Stimulated activated naive CD8-positive, alpha-beta T cell treated with anti-CD3 and anti-CD28 coated beads, Interleukin-15, amount 100 ng/mL, for 72 hours (primary cell): ENCODE results near the gene PRSS22.
"Not testable (repeated sequence)": the region's sequence is repeated elsewhere in the genome, so short reads cannot be mapped to it uniquely, and the experiment has no call there.

ENCODE experiments used
- ATAC-seq: fragments of 150-1000 bp; cut with Tn5 transposase; 2 replicates; pipeline ENCODE4 v1.10.0; 2021; ENCODE audit warnings: mild to moderate bottlenecking, moderate library complexity
- DNase-seq, 2 donors: peaks; one replicate each; pipeline ENCODE4 v3.0.0; 2021 to 2022
- H3K27ac Mint-ChIP-seq, 2 donors: one replicate each; pipeline ENCODE4 v1.8.0; 2022; ENCODE audit warnings: mild to moderate bottlenecking in 2 of 2, mixed read lengths in 2 of 2, moderate library complexity in 2 of 2
- H3K27me3 Mint-ChIP-seq: one replicate; pipeline ENCODE4 v1.8.0; 2022; ENCODE audit warnings: mixed read lengths
- H3K4me1 Mint-ChIP-seq: one replicate; pipeline ENCODE4 v1.8.0; 2022; ENCODE audit warnings: mild to moderate bottlenecking, mixed read lengths
- H3K4me3 Mint-ChIP-seq, 2 donors: one replicate each; pipeline ENCODE4 v1.8.0; 2022; ENCODE audit warnings: mild to moderate bottlenecking in 2 of 2, mixed read lengths in 2 of 2, moderate library complexity in 1 of 2
- H3K9me3 Mint-ChIP-seq, 2 donors: one replicate each; pipeline ENCODE4 v1.8.0; 2022; ENCODE audit warnings: mixed read lengths in 2 of 2

Gene PRSS22, protein sequence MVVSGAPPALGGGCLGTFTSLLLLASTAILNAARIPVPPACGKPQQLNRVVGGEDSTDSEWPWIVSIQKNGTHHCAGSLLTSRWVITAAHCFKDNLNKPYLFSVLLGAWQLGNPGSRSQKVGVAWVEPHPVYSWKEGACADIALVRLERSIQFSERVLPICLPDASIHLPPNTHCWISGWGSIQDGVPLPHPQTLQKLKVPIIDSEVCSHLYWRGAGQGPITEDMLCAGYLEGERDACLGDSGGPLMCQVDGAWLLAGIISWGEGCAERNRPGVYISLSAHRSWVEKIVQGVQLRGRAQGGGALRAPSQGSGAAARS

DNA sequence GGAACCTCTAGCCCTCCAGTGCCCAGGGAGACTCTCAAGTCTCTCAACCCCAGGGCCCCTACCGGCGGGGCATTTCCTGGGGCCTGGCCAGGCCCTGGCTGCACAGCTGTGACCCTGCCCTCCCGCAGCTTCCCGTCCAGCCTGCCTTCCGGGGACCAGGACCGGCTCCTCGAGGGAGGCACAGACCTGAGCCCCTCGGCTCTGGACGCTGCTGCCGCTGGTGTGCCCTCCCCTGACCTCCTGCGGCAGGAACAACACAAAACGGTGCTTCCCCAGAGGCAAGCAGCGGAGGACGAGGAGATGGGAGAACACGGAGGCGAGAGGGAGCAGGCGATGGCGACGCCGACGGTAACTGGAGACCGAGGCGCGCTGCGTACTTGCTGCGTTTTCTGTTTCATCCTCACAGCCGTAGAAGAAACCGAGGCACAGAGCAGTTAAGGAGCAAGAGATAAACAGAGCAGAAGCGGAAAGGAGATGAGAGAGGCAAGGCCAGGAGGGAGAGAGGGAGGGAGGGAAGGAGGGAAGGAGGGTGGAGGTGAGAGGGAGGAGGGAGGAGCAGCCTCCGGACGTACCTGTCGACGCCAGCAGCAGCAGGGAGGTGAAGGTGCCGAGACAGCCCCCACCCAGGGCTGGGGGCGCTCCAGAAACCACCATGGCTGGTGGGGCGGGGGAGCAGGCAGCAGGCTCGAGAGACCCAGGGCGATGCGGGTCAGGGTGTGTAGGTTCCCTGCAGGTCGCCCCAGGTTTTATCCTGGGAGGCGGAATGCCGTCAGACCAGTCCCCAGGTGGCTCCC is at the start of gene PRSS22:
PRSS22 (minus strand) TSS at position 720 of the 794 bp plus-strand sequence; CDS start at position 654, 66 bp downstream.
- H3K4me1 Mint-ChIP-seq: peaks cover 24% of the 10 kb centered on the region
- H3K9me3 Mint-ChIP-seq: peaks cover 10 to 35% of the 10 kb centered on the region in 2 donors
- ATAC-seq (peak; percentile 62), DNase-seq (no peak)
- peak within 1 kb of the TSS; percentile 82 to 84 for H3K4me3 Mint-ChIP-seq
- H3K27ac Mint-ChIP-seq: peak within 1 kb of the TSS; percentile 15 to 48
- peaks cover 30% of the 10 kb centered on the region for H3K27me3 Mint-ChIP-seq

DNA sequence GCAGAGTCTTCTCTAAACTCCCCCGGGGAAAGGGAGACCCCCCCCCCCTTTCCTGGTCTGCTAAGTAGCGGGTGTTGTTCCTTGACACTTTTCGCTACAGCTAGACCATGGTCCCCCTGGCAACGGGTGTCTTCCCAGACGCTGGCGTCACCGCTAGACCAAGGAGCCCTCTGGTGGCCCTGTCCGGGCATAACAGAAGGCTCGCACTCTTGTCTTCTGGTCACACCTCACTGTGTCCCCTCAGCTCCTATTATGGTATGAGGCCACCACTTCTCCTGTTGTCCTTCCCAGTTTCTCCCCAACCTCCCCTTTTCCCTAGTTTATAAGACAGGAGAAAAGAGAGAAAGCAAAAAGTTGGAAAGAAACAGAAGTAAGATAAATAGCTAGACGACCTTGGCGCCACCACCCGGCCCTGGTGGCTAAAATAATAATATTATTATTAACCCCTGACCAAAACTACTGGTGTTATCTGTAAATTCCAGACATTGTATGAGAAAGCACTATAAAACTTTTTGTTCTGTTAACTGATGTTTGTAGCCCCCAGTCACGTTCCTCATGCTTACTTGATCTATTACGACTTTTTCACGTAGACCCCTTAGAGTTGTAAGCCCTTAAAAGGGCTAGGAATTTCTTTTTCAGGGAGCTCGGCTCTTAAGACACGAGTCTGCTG is 49.2 kb upstream of the PRSS22 start:
- H3K4me3 Mint-ChIP-seq, H3K27ac Mint-ChIP-seq: not testable (repeated sequence)

DNA sequence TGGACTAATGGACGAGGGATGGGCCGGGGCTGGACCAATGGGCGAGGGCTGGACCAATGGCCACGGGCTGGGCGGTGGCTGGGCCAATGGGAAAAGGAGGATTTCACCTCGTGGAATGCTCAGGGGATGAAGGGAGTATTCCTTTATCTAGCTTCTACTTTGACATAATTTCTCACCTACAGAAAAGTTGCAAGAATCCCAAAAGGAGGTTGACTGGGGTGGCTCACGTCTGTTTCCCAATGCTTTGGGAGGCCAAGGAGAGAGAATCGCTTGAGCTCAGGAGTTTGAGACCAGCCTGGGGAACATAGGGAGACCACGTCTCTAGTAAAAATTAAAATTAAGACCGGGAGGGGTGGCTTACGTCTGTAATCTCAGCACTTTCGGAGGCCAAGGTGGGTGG is 48.0 kb upstream of the PRSS22 start:
- DNase-seq (no peak), ATAC-seq (no peak)
- Mint-ChIP-seq H3K4me1 (peaks cover 30% of the 10 kb centered on the region), H3K27me3 (no peaks in the 10 kb centered on the region), H3K4me3 (peak overlapping the region; percentile 75 to 87), H3K9me3 (no peaks in the 10 kb centered on the region), H3K27ac (peak overlapping the region; percentile 30 to 34)

More for the DNA sequence above, 49.2 kb upstream of the PRSS22 start:
- not testable (repeated sequence) for ATAC-seq, H3K27me3 Mint-ChIP-seq, H3K9me3 Mint-ChIP-seq
- DNase-seq: peak; percentile 43 to 60
- peaks cover 37% of the 10 kb centered on the region for H3K4me1 Mint-ChIP-seq

DNA sequence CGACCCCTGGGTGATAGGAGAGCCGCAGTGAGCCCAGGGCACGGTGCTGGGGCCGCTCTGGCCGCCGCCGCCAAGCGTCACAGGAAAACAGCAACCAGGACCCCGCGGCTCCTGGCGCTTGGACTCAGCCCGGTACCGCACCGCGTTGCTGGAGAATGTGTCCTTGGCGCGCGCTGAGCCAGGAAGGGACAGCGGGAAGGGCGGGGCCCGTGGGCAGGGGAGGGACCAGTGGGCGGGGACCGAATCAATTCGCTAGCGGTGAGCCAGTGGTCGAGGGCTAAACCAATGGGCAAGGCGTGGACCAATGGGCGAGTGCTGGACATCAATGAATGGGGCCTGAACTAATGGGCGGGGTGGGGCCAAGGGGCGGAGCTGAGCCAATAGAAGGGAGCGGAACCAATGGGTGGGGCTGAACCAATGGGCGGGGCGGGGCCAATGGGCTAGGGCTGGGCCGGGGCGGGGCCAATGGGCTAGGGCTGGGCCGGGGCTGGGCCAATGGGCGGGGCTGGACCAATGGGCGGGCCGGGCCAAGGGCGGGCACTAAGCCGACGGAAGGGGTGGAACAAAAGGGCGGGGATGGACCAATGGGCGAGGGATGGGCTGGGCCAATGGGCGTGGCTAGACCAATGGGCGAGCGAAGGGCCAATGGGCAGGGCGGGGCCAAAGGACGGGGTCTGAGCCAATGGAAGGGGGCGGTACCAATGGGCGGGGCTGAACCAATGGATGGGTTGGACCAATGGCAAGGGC is 47.4 kb upstream of the PRSS22 start:
- H3K4me3 Mint-ChIP-seq: peak overlapping the region; percentile 91 to 94
- H3K27me3 Mint-ChIP-seq: no peaks in the 10 kb centered on the region
- peak; percentile 80 for ATAC-seq
- no peaks in the 10 kb centered on the region for H3K9me3 Mint-ChIP-seq
- H3K27ac Mint-ChIP-seq: peak overlapping the region in 1 of 2 donors; percentile 52
- peak; percentile 97 to 98 for DNase-seq
- peaks cover 30% of the 10 kb centered on the region for H3K4me1 Mint-ChIP-seq

DNA sequence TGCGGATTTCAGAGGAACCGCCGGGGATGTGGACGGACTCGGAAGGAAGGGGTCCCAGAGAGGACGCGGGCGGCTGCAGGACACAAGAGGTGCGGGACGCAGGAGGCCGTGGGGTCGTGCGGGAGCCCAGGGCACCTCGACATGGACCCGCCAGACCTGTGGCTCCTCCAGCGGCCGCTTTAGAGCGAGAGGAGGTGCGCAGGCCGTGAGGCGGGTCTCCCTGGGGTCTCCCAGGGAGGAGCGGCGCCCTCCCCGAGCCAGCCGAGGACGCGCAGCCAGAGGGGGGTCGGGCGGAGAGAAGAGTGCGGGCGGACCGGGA is 46.9 kb upstream of the PRSS22 start:
- Mint-ChIP-seq H3K4me1 (peaks cover 30% of the 10 kb centered on the region), H3K4me3 (peak overlapping the region; percentile 91 to 94), H3K9me3 (no peaks in the 10 kb centered on the region), H3K27me3 (no peaks in the 10 kb centered on the region), H3K27ac (peak overlapping the region; percentile 52 to 92)
- no peak for ATAC-seq
- no peak for DNase-seq

DNA sequence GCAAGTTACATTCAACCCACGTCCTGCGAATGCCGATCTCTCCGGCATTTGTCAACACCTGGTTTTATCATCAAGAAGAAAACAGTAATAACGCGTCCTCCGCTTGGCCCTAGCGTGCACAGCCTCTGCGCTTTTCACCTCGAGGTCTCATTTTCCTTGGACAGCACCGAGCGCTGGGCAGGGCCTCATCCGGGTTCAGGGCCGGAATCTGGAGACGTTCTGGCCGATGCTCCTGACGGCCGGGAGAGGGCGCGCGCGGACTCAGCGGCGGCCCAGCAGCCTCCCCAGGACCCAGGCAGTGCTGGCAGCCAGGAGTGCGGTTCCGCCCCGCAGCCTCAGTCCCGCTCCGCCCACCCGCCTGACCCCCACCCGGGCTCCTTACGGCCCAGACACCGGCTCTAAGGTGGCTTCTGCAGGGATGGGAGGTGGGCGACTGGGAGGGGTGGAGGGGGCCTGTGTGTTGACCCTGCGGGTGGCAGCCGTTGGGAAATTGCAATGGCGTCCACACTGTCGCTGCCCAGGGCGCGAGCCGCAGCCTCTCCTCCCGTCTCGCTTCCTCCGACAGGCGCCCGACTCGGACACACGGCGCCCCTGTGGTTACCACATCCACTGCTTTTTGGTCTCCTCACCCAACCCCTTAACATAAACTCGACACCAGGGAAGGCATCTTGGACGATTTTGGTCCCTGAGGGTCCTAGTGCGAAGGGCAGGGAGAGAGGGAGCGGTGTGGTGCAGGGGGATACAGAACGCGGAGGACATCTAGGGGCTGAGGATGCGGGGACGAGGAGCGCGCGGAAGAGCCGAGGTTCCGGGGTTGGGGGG is 46.3 kb upstream of the PRSS22 start:
- no peaks in the 10 kb centered on the region for H3K27me3 Mint-ChIP-seq
- peak overlapping the region; percentile 91 to 94 for H3K4me3 Mint-ChIP-seq
- peak; percentile 68 for ATAC-seq
- peak overlapping the region; percentile 52 to 92 for H3K27ac Mint-ChIP-seq
- no peaks in the 10 kb centered on the region for H3K9me3 Mint-ChIP-seq
- DNase-seq: peak; percentile 83
- peaks cover 30% of the 10 kb centered on the region for H3K4me1 Mint-ChIP-seq

DNA sequence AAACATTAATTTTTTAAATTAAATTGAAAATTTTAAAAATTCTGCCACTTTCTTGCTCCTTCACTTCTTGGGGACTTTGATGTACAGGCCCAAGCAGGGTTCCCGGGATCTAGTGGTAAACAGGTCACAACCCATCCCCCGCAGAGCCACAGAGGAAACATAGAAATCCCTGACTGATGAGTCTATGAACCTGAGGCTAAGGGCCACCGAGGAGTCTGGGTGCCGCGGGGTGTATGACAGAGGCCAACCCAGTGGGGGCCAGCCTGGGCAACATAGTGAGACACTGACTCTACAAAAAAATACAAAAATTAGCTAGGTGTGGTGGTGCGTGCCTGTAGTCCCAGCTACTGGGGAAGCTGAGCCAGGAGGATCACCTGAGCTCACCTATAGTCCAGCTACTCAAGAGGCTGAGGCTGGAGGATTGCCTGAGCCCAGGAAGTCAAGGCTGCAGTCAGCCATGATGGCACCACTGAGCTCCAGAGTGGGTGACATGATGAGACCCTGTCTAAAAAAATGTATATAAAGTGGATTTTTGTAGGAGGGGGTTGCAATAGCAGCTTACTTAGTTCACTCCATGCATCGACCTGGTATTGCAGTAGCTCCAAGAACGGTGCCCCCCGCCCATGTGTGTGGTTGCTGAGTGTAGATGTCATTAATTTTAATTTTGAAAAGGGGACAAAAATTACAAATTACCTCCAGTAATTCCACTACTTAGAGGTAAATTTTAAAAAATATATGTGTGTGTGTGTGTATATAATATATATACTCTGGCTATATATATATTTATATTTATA is 44.6 kb upstream of the PRSS22 start:
- Mint-ChIP-seq H3K27me3 (no peaks in the 10 kb centered on the region), H3K9me3 (no peaks in the 10 kb centered on the region), H3K4me3 (no peak overlapping the region), H3K4me1 (peaks cover 34% of the 10 kb centered on the region), H3K27ac (no peak overlapping the region)
- ATAC-seq (no peak), DNase-seq (no peak)

DNA sequence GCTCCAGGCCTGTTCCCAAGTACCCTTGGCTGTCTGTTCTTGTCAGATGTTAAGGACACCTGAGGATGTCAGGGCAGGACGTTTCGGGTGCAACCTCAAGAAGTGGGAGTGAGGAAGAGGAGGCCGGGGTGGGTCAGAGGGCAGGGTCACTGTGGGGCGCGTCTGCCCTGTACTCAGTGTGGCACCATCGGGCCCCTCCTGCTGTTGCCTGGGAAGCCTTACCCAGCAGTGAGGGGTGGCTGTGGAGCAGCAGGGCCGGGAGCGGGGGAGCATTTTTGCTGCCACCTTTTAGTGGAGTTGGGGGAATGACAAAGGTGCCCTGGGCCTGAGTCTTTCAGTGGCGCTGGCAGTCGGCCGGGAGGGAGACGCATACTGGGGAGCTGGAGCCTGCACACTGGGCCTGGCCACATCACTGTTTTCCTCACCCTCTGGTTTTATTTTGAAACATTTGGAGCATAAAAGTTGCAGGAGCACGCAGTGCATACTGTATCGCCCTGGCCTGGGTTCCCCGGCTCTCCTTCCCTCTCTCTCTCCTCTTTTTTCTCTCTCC is 42.6 kb upstream of the PRSS22 start:
- ATAC-seq: no peak
- Mint-ChIP-seq H3K27ac (peak overlapping the region in 1 of 2 donors; percentile 61), H3K9me3 (no peaks in the 10 kb centered on the region), H3K4me1 (peaks cover 15% of the 10 kb centered on the region), H3K4me3 (no peak overlapping the region), H3K27me3 (no peaks in the 10 kb centered on the region)
- DNase-seq: no peak

DNA sequence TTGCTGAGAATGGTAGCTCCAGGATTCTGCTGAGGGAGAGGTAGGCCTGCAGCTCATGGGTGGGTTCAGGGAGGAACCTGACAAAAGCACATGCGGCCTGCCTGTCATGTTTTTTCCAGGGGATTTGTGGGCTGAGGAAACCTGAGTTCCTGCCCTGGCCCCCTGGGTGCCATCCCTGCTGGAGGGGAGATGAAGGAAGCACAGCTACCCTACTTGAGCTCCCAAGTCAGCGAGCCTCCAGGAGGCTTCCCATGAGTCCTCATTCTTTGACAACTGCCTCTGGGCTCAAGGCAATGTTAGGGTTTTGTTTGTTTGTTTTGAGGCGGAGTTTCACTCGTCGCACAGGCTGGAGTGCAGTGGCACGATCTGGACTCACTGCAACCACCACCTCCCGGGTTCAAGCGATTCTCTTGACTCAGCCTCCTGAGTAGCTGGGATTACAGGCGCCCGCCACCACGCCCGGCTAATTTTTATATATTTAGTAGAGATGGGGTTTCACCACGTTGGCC is 41.6 kb upstream of the PRSS22 start:
- peaks cover 14% of the 10 kb centered on the region for H3K4me1 Mint-ChIP-seq
- DNase-seq (no peak), ATAC-seq (no peak)
- peak overlapping the region; percentile 13 to 42 for H3K27ac Mint-ChIP-seq
- H3K9me3 Mint-ChIP-seq: no peaks in the 10 kb centered on the region
- no peak overlapping the region for H3K4me3 Mint-ChIP-seq
- no peaks in the 10 kb centered on the region for H3K27me3 Mint-ChIP-seq

DNA sequence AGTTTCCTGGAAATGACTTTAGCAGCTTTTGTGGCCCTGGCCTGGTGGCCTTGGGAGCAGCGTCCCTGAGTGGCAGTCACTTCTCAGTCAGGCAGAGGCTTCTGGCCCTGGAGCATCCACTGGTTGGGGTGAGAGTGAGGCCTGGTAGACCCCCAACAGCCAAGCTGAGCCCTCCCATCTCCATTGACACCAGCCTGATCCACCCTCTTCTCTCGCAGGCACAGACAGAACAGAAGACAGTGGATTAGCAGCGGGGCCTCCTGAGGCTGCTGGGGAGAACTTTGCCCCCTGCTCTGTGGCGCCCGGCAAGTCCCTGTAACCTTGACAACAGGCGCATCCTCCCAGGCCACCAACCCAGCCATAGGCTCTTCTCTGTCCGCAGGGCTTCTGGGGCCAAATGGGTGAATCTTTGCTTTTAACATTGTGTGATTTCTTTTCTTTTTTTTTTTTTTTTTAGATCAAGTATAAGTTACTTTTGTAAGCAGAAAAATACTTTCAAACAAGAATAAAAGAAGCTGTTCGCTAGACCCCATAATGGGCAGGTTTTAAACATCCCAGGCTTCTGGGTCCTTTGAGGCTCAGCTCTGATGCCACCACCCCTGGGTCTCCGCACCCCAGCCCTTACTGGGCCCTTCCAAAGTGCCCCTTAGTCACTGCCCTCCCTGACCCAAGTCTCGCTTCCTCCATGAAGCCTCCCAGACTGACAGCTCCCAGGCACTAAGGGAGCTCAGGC is 41.0 kb upstream of the PRSS22 start:
- no peak for DNase-seq
- ATAC-seq: no peak
- Mint-ChIP-seq H3K4me1 (peaks cover 10% of the 10 kb centered on the region), H3K9me3 (no peaks in the 10 kb centered on the region), H3K4me3 (no peak overlapping the region), H3K27ac (peak overlapping the region in 1 of 2 donors; percentile 13), H3K27me3 (no peaks in the 10 kb centered on the region)

DNA sequence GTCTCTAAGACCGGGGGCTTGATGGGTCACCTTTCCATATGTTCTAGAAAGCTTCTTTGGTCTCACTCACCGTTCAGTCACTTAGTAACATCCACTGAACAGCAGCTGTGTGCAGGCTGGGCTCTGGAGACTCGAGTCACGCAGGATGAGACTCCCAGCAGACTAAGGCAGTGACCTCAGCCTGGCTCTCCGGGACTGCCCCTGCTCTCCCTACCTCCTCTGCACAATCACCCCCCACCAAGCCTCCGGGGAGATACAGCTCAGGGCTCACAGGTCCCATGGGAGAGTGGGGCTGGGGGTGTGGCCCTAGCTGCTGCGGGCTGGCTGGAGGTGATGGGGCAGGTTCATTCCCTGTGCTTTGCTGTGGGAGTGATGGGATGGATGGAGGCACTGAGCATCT is 39.1 kb upstream of the PRSS22 start:
- Mint-ChIP-seq H3K4me1 (peaks cover 5% of the 10 kb centered on the region), H3K9me3 (no peaks in the 10 kb centered on the region), H3K4me3 (no peak overlapping the region), H3K27me3 (no peaks in the 10 kb centered on the region), H3K27ac (peak overlapping the region in 1 of 2 donors; percentile 74)
- ATAC-seq (no peak), DNase-seq (no peak)

DNA sequence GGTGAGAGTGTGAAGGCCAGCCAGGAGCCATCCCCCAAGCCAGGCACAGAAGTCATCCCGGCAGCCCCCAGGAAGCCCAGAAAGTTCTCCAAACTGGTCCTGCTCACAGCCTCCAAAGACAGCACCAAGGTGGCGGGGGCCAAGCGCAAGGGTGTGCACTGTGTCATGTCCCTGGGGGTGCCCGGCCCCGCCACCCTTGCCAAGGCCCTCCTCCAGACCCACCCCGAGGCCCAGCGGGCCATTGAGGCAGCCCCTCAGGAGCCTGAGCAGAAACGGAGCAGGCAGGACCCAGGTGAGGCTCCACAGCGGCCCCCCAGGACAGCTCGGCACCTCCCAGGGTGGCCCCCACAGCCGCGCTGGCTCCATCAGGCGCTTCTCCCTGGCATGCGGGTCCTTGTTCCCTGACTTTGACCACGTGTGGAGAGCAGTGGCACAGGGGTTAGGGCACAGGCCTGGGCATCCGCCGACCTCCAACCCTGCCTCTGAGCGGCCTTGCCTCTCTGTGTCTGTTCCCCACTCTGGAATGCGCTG is 38.6 kb upstream of the PRSS22 start:
- ATAC-seq: no peak
- Mint-ChIP-seq H3K4me1 (peaks cover 5% of the 10 kb centered on the region), H3K9me3 (no peaks in the 10 kb centered on the region), H3K27ac (no peak overlapping the region), H3K27me3 (no peaks in the 10 kb centered on the region), H3K4me3 (no peak overlapping the region)
- no peak for DNase-seq

DNA sequence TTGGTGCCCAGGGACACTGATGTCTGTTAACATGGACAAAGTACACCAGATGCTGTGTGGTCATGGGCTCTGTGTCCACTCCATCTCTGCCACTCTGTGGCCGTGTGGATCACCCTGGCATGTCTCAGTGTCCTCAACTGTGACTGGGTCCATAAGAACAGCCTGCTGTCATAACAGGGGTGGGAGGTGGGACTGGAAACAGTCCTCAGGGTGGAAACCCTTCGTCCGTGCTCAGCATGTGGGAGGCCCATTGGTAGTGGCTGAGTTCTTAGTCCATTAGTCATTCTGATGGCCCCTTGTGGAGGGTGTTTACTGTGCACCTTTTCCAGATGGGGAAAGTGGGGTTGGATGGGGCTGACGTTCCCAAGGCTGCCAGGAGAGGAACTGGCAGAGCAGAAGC is 37.8 kb upstream of the PRSS22 start:
- Mint-ChIP-seq H3K4me3 (no peak overlapping the region), H3K9me3 (no peaks in the 10 kb centered on the region), H3K27me3 (no peaks in the 10 kb centered on the region), H3K27ac (no peak overlapping the region), H3K4me1 (peaks cover 5% of the 10 kb centered on the region)
- ATAC-seq (no peak), DNase-seq (no peak)
